Hematopoietic multipotent progenitor cell treated with erythropoietin and hydrocortisone succinate and interleukin-3 and kit ligand, for 6 days (in vitro differentiated cells): Measurements from ENCODE around the gene PRDM11.
A peak's percentile ranks its signal among the peaks of the same experiment; 100 is the strongest.

ENCODE experiments used
- DNase-seq: peaks from one replicate; pipeline ENCODE4 v3.0.0-alpha.2; 2015

Gene PRDM11

DNA sequence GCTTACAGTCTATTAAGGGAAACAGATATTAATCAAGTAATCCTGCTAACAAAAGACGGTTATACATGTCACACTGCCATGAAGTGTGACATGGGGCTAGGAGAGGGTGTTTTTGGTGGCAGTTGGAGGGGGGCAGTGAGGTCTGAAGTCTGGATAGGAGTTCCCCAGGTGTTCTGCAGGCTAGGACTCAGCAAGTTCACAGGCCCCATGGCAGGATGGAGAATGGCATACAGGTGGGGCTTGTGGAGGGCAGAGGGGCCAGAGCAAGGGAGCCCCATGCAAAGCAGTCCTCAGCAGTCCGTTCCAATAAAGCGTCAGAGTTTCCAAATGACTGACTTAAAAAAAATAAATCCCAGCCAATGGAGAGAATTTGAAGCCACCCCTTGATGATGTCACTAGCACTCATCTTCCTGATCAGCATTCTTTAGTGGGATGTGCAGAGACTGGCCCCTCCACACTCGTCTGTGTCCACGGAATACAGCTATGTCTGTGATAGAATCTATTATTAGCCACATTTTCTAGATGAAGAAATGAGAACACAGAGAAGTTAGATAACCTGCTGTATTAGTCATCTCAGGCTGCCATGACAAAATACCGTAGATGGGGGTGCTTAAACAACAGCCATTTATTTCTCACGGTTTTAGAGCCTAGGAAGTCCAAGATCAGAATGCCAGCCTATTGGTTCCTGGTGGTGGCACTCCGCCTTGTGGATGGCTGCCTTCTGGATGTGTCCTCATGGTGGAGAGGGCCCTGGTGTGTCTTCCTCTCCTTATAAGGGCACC, 32.6 kb downstream of the PRDM11 start:
- peak; percentile 55 for DNase-seq

DNA sequence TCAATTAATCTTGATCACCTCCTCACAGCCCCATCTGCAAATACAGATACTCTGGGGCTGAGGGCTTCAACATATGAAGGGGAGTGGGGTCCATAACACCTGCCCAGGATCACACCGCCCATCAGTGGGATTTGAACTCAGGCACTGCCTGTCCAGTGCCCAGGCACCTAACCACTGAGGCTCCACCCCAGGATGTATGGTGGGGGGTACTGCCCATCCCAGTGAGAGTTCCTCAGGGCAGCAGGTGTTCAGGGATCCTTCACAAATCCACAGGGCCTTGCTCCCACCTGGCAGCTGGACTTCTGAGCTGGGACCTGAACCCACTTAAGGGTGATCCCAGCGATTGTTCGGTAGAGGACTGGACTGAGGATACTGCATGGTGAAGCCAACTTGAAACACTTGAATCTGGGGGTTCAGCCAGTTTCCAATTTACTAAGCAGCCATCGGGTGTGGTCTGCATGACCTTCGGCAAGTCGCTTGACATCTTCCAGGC, 33.3 kb downstream of the PRDM11 start:
- no peak for DNase-seq

DNA sequence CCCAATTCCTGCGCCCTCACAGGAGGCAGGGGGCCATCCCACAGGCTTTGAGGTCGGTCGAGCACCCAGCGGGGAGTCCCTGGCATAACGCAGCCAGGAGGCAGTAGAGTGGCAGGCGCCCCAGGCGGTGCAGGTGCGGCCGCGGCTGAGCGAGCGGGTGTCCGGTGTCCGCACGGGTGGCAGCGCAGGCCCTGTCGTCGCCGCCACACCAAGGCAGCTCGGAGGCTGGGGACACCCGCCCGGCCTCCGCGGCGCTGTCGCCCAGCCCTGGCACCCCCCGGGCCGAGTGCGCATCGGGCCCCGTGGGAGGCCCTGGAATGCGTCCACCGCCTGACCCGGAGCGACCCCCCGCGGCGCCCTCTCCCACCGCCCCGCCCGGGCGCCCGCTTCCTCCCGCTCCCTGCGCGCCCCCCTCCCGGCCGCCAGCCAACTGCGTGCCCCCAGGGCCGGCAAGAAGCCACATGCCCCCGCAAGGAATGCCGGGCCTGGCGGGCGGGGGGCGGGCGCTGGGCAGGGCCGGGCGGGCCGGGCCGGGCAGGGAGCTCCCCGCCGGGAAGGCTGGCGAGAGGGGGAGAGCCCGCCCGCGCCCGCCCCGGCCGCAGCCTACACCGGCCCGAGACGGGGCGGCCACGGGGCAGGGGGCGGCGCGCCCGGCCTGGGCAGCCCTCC, 33.9 kb downstream of the PRDM11 start:
- peak; percentile 67 for DNase-seq

DNA sequence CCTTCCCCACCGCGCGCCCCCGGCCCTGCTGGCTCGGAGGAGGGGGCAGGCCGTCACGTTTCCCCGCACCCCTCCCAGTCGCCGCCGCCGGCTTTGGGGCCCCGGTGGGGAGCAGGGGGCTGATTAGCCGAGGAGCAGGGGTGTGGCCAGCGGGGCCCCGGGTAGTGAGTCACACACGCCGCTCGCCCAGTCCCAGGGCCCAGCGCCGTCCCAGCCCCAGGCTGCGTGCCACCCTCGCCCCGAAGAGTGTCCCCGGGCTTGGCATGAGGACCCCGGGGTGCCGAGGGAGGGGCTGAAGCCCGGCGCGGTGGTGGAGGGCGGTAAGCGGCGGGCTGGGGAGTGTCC, 34.4 kb downstream of the PRDM11 start:
- DNase-seq, result peak; percentile 93

DNA sequence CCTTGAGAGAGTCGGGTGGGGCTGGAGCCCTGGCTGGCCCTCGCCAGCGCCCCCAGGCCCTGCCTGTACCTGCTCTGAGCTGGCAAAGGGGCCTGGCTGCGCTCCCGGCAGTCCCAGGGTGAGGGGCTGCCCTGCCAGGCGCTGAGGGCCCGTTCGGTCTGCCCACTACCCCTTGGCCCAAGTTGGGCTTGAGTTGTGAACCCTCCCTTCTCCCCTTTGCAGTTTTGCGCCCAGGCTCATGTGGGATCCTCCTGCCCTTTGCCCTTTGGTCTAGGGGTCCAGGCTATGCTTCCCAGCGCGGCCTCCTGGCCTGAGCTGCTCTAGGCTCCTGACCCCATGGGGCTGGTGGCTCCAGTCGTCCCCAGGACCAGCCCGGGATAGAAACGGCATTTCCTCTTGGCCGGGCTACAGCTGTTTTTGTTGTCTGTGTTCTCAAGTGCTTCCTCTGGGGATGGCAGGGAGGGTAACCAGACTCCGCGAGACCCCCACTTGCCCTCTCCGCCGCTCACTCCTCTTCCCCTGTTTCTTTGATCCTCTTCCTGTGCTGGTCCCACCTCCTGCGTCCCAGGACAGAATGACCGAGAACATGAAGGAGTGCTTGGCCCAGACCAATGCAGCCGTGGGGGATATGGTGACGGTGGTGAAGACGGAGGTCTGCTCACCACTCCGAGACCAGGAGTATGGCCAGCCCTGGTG, 34.9 kb downstream of the PRDM11 start:
- DNase-seq, result no peak

DNA sequence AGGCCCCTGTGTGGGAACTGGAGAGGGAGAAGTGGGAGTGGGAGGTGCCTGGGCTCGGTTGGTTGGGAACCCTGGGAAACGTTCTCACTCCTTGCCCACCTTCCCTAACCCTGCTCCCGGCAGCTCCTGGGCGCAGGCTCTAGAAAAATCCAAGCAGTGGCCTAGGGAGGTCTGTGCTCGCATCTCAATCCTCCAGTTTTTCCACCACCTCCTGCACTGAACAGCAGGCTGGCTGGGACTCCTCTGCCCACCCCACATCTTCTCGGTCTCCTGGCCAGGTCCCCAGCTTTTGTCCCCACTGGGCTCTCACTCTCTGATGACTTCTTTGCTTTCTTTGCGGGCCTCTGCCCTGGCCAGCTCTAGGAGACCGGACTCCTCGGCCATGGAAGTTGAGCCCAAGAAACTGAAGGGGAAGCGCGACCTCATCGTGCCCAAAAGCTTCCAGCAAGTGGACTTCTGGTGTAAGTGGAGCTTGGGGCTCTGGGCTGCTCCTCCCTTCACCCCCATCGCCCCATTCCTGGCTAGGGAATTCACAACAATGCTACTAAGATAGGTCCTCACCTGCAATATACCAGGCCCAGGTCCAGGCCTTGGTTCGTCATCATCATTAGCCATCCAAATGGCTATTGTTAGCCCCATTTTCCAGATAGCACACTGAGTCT, 35.6 kb downstream of the PRDM11 start:
- DNase-seq, result no peak

DNA sequence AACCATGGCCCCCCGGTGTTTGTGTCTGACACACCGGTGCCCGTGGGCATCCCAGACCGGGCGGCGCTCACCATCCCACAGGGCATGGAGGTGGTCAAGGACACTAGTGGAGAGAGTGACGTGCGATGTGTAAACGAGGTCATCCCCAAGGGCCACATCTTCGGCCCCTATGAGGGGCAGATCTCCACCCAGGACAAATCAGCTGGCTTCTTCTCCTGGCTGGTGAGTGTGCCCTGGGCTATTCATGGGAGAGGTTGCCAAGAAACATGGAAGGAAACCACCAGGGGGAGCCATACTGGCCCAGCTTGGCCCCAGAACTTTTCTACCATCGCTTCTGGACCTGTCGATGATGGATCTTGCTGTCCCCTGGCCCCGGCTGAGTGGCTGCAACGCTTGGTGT, 36.5 kb downstream of the PRDM11 start:
- peak; percentile 57 for DNase-seq

DNA sequence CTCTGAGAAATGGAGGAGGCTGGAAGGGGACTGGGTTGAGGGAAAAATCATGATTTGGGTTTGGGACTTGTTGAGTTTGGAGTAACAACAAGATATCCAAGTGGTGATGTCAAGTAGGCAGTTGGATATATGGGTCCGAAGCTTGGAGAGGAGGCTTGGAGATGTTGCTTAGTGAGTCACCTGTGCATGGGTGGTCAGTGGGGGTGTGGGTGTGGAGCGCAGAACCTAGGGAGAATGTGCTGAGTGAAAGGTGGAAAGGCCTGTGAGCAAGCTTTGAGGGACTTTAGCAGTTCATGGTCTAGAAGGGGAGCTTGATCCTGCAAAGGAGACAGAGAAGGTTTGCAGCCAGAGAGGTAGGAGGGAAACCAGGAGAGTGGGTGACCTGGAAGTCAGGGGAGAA, 38.2 kb downstream of the PRDM11 start:
- no peak for DNase-seq

DNA sequence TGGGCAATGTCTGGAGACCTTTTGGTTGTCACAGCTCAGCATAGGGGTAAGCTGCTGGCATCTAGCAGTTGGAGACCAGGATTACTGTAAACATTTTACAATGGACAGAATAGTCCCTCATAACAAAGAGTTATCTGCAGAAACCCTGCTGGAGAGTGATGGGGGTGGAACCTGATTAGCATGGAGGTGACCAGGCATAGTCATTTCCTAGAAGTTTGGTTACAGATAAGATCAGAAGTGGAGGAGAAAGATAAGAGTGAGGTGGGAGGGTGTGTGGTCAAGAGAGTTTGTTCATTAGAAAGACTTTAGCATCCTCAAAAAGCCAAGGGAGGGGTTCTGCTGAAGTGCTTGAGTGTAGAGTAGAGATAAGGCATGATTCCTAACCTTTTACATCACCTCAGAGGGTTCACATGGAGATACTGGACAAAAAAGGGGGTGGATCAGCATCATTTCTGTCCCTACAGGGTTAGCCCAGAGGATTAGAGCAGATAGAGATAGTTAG, 38.8 kb downstream of the PRDM11 start:
- DNase-seq, result peak; percentile 91

DNA sequence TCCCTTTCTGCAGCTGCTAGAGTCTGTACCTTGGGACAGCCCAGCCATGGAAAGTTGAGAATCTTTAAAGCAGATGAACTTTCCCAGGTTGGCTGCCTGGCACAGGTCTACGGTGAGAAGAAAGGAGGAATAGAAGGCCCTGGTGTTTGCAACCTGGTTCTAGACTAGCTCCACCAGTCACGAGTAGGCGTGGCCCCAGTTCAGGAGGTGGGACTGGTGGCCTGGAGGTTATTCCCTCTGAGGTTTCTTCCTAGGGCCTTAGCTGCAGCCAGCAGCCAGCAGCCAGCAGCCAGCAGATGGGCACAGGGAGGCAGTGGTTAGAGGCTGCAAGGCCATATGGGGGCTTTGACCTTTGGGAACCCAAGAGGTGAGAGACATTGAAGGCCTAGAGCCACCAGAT, 40.9 kb downstream of the PRDM11 start:
- DNase-seq, result peak; percentile 24

DNA sequence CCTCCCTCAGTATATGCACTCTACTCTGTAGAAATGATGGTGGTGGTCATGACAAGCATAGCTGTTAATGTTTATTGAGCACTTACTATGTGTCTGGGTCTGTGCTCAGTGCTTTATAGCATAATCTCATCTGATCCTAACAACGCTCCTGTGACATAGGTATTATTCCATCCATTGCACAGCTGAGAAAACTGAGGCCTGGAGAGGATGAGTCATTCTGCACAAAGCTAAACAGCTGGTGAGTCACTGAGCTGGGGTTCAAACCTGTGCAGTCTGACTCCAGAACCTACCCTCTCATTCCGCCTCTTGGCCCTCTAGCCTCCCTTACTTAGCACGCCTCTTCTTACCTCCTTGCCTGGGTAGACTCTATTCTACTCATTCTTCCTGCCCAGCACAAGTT, 41.7 kb downstream of the PRDM11 start:
- no peak for DNase-seq

DNA sequence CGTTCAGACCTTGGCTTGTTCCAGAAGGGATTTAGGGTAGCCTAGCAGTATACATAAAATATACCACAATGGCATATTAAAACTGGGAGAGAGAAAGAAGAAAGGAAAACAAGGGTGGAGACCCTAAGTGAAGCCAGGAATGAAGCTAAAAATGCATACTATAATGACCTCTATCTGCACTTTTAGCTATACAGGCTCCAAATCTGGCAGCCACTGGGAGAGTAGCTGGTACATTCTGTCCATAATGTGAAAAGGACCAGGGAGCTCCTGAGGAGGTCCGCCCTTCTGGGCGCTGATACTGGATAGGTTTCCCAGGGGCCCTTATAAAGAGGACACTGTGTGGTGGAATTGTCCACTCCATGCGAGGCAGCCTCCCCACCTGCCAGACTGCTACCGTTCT, 42.8 kb downstream of the PRDM11 start:
- DNase-seq, result no peak

DNA sequence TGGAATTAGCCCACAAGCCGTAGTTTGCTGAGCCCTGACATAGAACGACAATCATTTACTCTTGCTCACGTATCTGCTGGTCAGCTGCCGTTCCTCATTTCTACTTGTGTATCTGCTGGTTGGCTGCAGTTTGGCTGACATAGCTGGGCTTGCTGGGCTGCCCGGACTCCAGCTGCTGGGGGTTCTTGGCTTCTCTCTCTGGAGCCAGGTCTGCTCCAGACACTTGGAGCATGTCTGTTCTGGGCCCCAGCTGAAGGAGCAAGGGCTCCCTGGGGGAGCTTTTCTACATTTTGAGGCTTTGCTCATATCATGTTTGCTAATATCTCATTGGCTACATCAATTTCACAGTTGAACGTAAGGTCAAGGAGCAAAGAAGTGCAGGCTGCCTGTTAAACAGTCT, 47.3 kb downstream of the PRDM11 start:
- DNase-seq, result no peak

DNA sequence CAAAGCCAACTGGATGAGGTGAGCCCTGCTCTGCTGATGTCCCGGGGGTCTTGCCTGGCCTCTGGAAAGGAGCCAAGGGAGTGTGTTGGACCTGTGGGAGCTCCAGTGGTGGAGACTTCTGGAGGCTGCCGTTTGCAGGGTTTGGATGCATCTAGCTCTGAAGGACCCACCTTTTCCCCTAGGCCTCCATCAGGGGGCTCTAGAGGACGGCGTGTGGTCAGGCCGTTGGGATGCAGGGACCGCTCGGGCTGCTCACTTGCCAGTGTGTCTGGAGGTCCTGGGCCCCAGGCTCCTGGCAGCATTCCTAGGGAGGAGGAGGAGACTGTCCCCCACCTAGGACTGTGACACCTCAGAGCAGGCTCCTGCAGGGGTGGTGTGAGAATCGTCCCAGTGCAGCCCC, 58.3 kb downstream of the PRDM11 start:
- no peak for DNase-seq

DNA sequence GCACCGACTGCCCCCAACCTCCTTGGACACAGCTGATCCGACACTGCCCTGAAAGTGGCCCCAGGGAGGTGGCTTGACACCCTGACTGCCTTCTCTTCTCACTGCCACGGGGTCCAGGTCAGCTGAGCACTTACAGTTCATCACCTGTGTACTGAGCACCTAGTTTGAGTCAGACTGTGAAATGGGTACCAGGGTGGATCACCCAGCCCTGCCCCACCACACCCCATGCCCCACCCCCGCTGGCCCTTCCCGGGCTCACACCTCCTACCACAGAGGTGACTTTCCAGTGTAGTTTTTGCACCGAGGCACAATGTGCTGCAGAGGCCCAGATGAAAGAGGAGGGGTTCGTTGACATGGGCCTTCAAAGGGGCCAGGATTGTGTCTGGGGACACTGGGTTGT, 59.5 kb downstream of the PRDM11 start:
- DNase-seq, result no peak

DNA sequence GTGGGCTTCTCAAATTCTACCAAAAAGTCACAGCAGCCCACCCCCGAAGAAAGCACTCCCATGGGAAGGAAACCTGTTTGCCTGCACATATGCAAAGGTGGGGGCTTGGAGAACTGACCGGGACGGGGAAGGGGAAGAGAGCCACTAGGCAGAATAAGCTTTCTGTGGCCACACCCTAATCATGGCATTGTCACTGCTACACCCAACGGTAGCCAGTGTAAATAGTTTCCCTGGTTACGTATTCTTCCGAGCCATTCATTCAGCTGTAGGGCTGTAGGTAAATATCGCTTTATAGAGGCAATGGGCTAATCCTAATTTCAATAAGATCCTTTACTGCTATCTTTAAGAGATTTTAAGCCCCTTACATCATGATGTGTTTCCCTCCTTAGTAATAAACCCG, 61.7 kb downstream of the PRDM11 start:
- no peak for DNase-seq

DNA sequence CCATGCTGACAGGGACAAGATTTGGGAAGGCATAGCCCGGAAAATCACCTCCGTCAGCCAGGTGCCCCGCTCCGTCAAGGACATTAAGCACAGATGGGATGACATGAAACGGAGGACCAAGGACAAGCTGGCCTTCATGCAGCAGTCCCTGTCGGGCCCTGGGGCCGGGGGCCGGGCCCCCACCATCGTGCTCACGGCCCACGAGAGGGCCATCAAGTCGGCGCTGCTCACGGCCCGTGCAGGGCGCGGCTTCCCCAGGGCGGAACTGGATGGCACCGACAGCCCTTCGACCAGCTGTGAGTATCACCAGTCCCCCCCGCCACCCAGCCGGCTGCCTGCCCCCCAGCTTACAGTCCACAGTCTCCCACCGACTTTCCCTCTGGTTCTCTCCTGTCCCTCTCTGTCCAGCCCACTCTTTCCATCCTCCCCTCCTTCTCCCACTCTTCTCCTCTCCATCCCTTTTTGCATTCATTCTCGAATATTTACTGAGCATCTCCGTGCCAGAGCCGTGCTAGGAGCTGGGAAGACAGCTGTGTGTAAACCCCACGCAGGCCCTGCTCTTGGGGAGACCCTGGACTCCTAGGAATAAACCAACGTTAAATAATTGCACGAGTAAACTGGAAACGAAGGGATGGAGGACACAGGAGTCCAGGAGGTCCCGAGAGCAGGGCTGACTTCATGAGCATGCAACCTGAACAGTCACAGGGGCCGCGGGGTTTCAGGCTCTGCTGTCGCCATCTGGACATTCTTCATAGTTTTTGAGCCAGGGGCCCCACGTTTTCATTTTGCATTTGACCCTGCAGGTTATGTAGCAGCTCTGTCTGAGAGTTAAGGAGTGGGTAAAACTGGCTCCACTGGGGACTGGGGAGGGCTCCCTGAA, 62.8 kb downstream of the PRDM11 start:
- no peak for DNase-seq

DNA sequence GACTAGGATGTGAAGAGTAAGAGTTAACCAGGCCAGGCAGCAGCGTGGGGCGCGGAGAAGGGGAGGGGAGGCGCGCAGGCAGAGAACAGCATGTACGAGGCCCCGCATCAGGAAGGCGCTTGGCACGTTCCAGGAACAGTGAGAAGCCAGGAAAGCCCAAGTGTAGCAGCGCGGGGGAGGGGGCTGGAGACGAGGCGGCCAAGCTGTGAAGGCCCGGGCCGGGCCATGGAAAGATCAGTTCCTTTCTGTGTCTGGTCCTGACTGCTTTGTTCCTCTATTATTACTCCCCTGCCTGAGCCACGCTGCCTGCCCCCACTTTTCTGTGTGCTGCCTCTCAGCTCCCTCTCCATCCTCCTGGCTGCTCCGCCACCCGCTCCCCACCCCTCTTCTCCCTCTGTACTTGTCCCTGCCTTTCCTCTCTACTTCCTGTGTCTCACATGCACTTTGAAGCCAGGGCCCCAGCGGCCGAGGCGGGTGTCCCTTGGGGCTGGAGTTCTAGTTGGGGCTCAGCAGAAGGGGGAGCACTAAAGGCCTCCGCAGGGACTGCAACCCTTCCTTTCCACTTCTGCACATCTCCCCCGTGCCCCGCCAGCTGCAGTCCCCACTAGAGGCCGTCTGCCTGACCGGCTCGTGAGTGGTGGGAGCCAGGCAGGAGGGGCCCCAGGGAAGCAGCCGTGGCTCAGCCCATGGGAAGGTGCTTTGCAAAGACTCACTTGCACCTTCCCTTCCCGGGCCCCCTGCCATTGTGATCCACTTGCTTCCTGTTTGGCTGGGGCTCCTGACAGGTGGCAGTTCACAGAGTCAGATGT, 63.7 kb downstream of the PRDM11 start:
- no peak for DNase-seq

DNA sequence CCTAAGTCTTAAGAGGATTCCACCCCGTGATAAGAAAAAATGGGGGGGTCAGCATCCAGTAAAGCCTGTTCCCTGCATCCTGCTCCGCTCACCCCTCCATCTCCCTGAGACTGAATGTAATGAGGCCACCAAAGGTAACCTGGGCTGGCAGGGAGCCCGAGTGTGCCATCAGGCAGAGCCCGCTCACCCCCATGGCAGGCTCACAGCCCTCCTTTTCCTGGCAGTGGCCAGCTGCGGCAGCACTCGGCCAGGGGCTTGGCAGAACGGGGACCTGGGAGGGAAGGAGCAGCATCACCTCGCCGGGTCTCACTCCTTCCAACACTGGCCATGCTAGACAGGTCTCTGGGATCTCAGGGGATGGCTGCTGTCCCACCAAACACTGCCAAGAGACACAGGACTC, 64.4 kb downstream of the PRDM11 start:
- DNase-seq, result no peak

DNA sequence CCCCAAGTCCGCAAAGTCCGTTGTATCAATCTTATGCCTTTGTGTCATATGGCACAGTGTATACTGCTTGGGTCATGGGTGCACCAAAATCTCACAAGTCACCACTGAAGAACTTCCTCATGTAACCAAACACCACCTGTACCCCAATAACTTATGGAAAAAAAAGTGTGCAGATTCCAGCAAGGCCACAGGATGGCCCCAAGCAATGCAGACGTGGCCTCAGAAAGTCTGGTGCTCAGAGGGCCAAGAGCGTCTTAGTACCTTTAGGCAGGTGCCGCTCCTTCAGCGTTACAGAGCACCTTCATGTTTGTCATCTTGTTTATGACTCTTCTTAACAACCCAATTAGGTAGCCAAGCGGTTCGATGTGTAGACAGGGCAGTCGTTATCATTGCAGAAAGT, 65.3 kb downstream of the PRDM11 start:
- DNase-seq, result no peak

DNA sequence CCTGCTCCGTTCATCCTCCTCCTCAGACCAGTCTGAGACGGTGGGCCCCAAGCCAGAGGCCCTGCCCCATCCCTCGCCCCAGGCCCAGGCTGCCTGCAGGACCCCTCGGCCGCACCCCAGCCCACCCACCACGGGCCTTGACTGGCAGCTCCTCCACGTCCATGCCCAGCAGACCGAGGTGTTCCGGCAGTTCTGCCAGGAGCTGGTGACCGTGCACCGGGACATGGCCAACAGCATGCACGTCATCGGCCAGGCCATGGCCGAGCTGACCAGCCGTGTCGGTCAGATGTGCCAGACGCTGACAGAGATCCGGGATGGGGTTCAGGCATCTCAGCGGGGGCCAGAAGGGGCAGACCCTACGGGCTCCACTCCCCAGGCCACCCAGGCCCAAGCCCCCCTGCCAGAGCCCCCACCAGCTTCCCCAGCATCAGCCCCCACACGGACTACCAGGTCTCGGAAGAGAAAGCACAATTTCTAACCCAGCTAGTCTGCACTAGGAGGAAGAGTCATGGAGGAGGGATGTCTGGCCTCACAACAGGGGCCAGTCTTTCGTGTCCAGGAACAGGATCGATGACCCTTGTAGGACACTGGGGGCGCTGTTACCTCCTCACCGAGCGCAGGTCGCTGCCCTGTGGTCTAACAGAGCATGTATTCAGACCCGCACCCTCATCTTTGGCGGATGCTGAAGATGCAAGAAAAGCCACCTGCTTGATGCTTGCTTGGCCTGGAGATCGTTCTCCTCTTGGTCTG, 66.3 kb downstream of the PRDM11 start:
- peak; percentile 19 for DNase-seq
